Ascending aorta (tissue), 2 donors: ENCODE results near the gene MEF2B. TPM values are rescaled to one million over a fixed set of nuclear protein-coding genes. Genes with fewer than 3 reads are reported as not detected.
"Not testable (repeated sequence)": the region's sequence is repeated elsewhere in the genome, so short reads cannot be mapped to it uniquely, and the experiment has no call there.

Experiments used
- DNase-seq, 2 donors: peaks; one replicate each; pipeline ENCODE4 v3.0.0-alpha.2; 2019; ENCODE audit warnings: low spot score in 2 of 2
- H3K27ac ChIP-seq, 2 donors: fragments of 200-600 bp; sonication (generic); one replicate each; pipeline ENCODE4 v1.5.1; 2016 to 2017; ENCODE audit warnings: mild to moderate bottlenecking in 1 of 2
- H3K27me3 ChIP-seq: fragments of 200-600 bp; sonication (generic); one replicate; pipeline ENCODE4 v1.5.1; 2017
- H3K36me3 ChIP-seq, 2 donors: fragments of 200-600 bp; sonication (generic); one replicate each; pipeline ENCODE4 v1.5.1; 2016
- H3K4me1 ChIP-seq, 2 donors: fragments of 200-600 bp; sonication (generic); one replicate each; pipeline ENCODE4 v1.5.1; 2016 to 2017; ENCODE audit warnings: mild to moderate bottlenecking in 1 of 2
- H3K4me3 ChIP-seq, 2 donors: fragments of 200-600 bp; sonication (generic); one replicate each; pipeline ENCODE4 v1.5.1; 2016 to 2017; ENCODE audit warnings: mild to moderate bottlenecking in 1 of 2
- H3K9me3 ChIP-seq, 2 donors: fragments of 200-600 bp; sonication (generic); one replicate each; pipeline ENCODE4 v1.5.1; 2016
- intact Hi-C: fragments of 100-400 bp; cut with DNase I; formaldehyde crosslinking; loops from one replicate; pipeline ENCODE4 v1.15.1; 2023
- total RNA-seq: library from RNA; depleted of rRNA; stranded (reverse); fragments of >200 nt; gene quantifications from one replicate; pipeline ENCODE4 v1.1.0, GENCODE V29; 2016
- TF ChIP-seq, protein P1 (sequence below), 3 experiments: fragments of 200-600 bp in 2 of 3; fragments of 450-650 bp in 1 of 3; sonication (generic) in 2 of 3; IDR thresholded peaks; one replicate each; pipeline ENCODE4 v1.5.1; 2016 to 2019; ENCODE audit warnings: antibody characterized with exemption in 3 of 3, mild to moderate bottlenecking in 1 of 3, moderate library complexity in 1 of 3

The MEF2B gene
- total RNA-seq, 1 donor from 2014 or later, result not detected

DNA sequence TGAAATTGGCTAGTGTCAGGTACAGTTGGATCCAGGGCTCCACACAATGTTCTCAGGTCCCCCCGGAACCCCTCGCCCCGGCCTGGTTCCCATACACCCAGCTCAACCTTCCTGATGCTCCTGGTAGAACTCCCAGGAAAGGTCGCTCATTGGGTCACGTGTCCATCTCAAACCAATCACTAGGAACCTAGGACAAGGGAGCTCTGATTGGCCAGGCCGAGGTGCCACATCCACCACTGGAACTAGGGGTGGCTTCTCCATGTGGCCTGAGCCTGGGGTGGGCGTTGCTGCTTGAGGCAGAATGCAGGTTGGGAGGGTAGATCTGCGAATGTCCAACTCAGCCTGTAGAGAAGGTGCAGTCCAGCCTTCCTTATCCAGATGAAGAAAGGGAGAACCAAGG, 6.9 kb upstream of the MEF2B start:
- DNase-seq, result no peak
- Histone ChIP-seq H3K4me3 (no peak overlapping the region), H3K9me3 (no peaks in the 10 kb centered on the region), H3K27ac (no peak overlapping the region), H3K27me3 (no peaks in the 10 kb centered on the region), H3K4me1 (no peaks in the 10 kb centered on the region), H3K36me3 (peaks cover 16 to 48% of the 10 kb centered on the region in 2 donors)
- TF ChIP-seq, protein P1, sequence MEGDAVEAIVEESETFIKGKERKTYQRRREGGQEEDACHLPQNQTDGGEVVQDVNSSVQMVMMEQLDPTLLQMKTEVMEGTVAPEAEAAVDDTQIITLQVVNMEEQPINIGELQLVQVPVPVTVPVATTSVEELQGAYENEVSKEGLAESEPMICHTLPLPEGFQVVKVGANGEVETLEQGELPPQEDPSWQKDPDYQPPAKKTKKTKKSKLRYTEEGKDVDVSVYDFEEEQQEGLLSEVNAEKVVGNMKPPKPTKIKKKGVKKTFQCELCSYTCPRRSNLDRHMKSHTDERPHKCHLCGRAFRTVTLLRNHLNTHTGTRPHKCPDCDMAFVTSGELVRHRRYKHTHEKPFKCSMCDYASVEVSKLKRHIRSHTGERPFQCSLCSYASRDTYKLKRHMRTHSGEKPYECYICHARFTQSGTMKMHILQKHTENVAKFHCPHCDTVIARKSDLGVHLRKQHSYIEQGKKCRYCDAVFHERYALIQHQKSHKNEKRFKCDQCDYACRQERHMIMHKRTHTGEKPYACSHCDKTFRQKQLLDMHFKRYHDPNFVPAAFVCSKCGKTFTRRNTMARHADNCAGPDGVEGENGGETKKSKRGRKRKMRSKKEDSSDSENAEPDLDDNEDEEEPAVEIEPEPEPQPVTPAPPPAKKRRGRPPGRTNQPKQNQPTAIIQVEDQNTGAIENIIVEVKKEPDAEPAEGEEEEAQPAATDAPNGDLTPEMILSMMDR (IDR thresholded peaks at IDR 0.05), result no peak
- intact Hi-C loops, result no loop called here

DNA sequence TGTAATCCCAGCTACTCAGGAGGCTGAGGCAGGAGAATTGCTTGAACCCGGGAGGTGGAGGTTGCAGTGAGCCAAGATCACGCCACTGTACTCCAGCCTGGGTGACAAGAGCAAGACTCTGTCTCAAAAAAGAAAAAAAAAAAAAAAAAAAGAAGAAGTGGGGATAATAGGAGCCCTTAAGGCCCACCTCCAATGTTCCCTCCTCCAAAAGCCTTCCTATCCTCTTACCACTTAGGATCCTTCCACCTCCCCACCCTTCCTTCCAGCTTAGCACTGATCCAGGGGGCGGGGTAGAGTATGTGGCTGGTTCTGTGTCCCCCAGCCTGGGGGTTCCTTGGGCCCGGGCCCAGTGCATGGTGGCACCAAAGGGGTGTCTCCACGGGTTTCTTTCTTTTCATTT, 3.2 kb upstream of the MEF2B start:
- H3K4me1 ChIP-seq, H3K27me3 ChIP-seq, H3K4me3 ChIP-seq, H3K27ac ChIP-seq, DNase-seq, intact Hi-C loops, H3K9me3 ChIP-seq: not testable (repeated sequence)
- H3K36me3 ChIP-seq, result peaks cover 9 to 21% of the 10 kb centered on the region in 2 donors

DNA sequence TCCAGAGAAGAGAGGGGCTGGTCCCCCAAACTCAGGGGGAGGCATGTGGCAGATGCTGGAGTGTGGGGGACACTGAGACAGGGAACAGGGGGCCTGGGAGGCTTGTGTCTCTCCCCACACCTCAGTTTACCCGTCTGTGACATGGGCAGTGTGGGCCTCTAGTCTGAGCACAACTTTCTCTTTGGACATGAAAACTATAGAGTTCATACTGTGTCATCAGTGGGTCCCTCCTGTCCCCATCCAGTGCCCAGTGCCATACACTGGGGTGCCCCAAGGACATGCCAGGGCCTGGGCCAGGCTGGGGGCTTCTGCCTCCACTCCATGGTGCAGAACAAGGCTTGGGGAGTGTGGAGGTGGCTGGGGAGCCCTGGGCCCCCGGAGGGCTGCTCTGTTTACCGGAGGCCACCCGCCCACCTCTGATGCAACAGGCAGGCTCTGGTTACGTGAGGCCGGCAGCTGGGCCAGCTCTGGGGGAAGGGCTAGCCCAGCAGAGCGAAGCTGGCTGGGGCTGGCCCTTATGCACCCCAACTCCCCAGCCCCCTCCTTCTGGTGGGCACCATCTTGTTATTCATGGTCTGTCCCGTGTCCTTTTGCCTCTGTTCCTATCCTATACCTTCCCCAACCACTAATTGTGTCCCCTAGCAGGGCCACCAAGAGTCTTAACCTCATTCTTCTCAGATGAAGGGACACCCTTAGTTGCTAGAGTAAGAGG, 1.9 kb upstream of the MEF2B start:
- Histone ChIP-seq H3K36me3 (peaks cover 4 to 16% of the 10 kb centered on the region in 2 donors), H3K4me3 (no peak overlapping the region), H3K27me3 (no peaks in the 10 kb centered on the region), H3K4me1 (peaks cover 0 to 4% of the 10 kb centered on the region in 2 donors), H3K9me3 (no peaks in the 10 kb centered on the region), H3K27ac (no peak overlapping the region)
- TF ChIP-seq, protein P1 (IDR thresholded peaks at IDR 0.05), result no peak
- intact Hi-C loops, result no loop called here
- DNase-seq, result no peak

DNA sequence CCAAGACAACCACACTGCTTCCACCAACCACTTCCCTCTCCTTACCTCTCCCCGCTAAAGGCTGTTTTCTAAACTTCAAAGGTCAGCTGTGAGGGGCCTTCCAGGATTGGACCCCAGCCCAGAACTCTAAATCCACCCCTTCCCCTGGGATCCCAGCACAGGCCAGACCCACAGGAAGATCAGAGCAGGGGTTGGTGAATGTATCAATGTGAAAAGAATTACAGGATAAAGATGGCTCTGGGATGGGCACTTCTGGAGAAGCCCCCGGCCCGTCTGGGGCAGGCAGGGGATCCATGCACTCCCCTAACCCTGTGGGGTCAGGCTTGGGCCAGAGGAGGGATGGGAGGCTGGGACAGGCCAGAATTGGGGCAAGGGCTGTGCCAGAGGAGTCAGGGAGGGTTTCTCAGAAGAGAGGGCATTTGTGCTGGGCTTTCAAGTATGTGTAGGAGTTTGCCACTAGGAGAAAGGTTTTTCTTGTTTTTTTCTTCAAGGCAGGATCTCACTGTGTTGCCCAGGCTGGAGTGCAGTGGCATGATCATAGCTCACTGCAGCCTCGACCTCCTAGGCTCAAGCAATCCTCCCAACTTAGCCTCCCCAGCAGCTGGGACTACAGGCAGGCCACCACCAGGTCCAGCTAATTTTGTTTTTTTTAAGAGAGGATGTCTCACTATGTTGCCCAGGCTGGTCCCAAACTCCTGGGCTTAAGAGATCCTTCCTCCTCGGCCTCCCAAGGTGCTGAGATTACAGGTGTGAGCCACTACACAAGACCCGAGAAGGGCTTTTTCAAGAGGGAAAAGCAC, 1.0 kb upstream of the MEF2B start:
- Histone ChIP-seq H3K27me3 (no peaks in the 10 kb centered on the region), H3K36me3 (peaks cover 0 to 7% of the 10 kb centered on the region in 2 donors), H3K4me3 (no peak overlapping the region), H3K9me3 (no peaks in the 10 kb centered on the region), H3K27ac (no peak overlapping the region), H3K4me1 (peaks cover 0 to 4% of the 10 kb centered on the region in 2 donors)
- DNase-seq, result no peak
- intact Hi-C loops, result no loop called here
- TF ChIP-seq, protein P1 (IDR thresholded peaks at IDR 0.05), result no peak

DNA sequence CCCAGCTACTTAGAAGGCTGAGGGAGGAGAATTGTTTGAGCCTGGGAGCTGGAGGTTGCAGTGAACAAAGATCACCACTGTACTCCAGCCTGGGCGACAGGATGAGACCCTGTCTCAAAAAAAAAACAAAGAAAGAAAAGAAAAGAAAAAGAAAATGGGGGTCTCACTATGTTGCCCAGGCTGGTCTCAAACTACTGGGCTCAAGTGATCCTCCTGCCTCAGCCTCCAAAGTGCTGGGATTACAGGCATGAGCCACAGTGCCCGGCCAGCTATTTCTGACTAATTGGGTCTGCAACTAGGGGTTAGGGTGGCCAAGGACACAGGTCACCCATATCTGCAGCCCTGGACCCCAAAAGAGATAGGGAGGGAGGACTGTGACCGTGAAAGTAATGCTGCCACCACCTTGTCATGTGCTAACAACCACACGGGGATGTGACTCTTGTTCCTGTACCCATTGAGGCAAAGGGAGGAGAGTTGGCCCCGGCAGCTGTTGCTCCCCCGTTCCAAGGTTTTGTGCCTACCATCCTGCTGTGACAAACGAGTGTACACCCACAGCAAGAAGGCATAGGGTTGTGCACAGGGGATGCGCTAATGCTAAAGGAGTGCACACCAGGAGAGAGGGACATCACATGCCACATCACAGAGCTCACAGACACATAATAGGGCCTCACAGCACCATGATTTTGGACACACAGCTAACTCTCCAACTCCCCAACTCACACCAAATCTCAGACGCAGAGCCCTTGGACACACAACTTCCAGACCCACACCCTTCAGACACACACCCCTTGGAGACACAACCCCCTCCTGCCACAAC, 619 bp downstream of the MEF2B start:
- H3K27me3 ChIP-seq, result no peaks in the 10 kb centered on the region
- no peaks in the 10 kb centered on the region for H3K36me3 ChIP-seq
- DNase-seq, result no peak
- H3K27ac ChIP-seq, result no peak overlapping the region
- no peaks in the 10 kb centered on the region for H3K9me3 ChIP-seq
- intact Hi-C loops, result no loop called here
- H3K4me3 ChIP-seq, result peak overlapping the region; percentile 31 to 36
- H3K4me1 ChIP-seq, result peaks cover 0 to 4% of the 10 kb centered on the region in 2 donors
- TF ChIP-seq, protein P1 (IDR thresholded peaks at IDR 0.05), result no peak
